Endothelial cell (in vitro differentiated cells): ENCODE data around the gene BRCA1. TPM values are rescaled to one million over a fixed set of nuclear protein-coding genes. Genes with fewer than 3 reads are reported as not detected.

Experiments used
- DNase-seq: peaks from one replicate; pipeline ENCODE4 v3.0.0; 2021; ENCODE audit warnings: low spot score
- H3K27ac Mint-ChIP-seq: one replicate; pipeline ENCODE4 v1.8.0; 2021; ENCODE audit warnings: mixed read lengths, inconsistent platforms; ENCODE audit not compliant: unreplicated experiment
- H3K27me3 Mint-ChIP-seq: one replicate; pipeline ENCODE4 v1.8.0; 2021; ENCODE audit warnings: mild to moderate bottlenecking, moderate library complexity, mixed read lengths, inconsistent platforms; ENCODE audit not compliant: unreplicated experiment
- H3K36me3 Mint-ChIP-seq: one replicate; pipeline ENCODE4 v1.8.0; 2021; ENCODE audit warnings: mild to moderate bottlenecking, low read depth, mixed read lengths, inconsistent platforms; ENCODE audit not compliant: unreplicated experiment
- H3K4me1 Mint-ChIP-seq: one replicate; pipeline ENCODE4 v1.8.0; 2021; ENCODE audit warnings: mild to moderate bottlenecking, mixed read lengths, inconsistent platforms; ENCODE audit not compliant: unreplicated experiment
- H3K4me3 Mint-ChIP-seq: one replicate; pipeline ENCODE4 v1.8.0; 2021; ENCODE audit warnings: mild to moderate bottlenecking, mixed read lengths, inconsistent platforms; ENCODE audit not compliant: unreplicated experiment
- H3K9me3 Mint-ChIP-seq: one replicate; pipeline ENCODE4 v1.8.0; 2021; ENCODE audit warnings: mixed read lengths, inconsistent platforms; ENCODE audit not compliant: unreplicated experiment
- CTCF ChIP-seq: fragments of 200-600 bp; sonication (generic); IDR thresholded peaks from one replicate; pipeline ENCODE4 v1.5.0; 2021; ENCODE audit warnings: antibody characterized with exemption; ENCODE audit not compliant: unreplicated experiment
- total RNA-seq: library from RNA; stranded (reverse); fragmentation: NEBNext Ultra II Directional; extraction: Animal tissue kit (Norgen Biotek cat#: 25700); gene quantifications from one replicate; pipeline ENCODE4 v1.2.1, GENCODE V29; 2021; ENCODE audit not compliant: unreplicated experiment

The BRCA1 gene
- total RNA-seq, 1 donor from 2014 or later: 8.7 TPM

- no peak overlapping the region for H3K4me3 Mint-ChIP-seq
- no peaks in the 10 kb centered on the region for H3K27me3 Mint-ChIP-seq
- no peaks in the 10 kb centered on the region for H3K9me3 Mint-ChIP-seq
- peaks cover 3% of the 10 kb centered on the region for H3K4me1 Mint-ChIP-seq
- TF ChIP-seq CTCF: no peak
- no peaks in the 10 kb centered on the region for H3K36me3 Mint-ChIP-seq
- DNase-seq: no peak
- H3K27ac Mint-ChIP-seq: no peak overlapping the region
These were observed 54.3 kb downstream of the BRCA1 start for GRCh38 chr17:43070872-43071271.

GRCh38 chr17:43070257-43070656 lies 54.9 kb downstream of the BRCA1 start:
- no peak overlapping the region for H3K4me3 Mint-ChIP-seq
- no peak for TF ChIP-seq CTCF

GRCh38 chr17:43069368-43069898 lies 55.7 kb downstream of the BRCA1 start:
- no peaks in the 10 kb centered on the region for H3K9me3 Mint-ChIP-seq
- no peaks in the 10 kb centered on the region for H3K27me3 Mint-ChIP-seq
- TF ChIP-seq CTCF: no peak
- DNase-seq: no peak
- no peaks in the 10 kb centered on the region for H3K36me3 Mint-ChIP-seq
- H3K4me1 Mint-ChIP-seq: no peaks in the 10 kb centered on the region
- no peak overlapping the region for H3K27ac Mint-ChIP-seq
- H3K4me3 Mint-ChIP-seq: no peak overlapping the region

More at GRCh38 chr17:43070257-43070656, 54.9 kb downstream of the BRCA1 start:
- Mint-ChIP-seq H3K27me3 (no peaks in the 10 kb centered on the region), H3K36me3 (no peaks in the 10 kb centered on the region), H3K27ac (no peak overlapping the region), H3K9me3 (no peaks in the 10 kb centered on the region), H3K4me1 (peaks cover 3% of the 10 kb centered on the region)
- no peak for DNase-seq

- no peaks in the 10 kb centered on the region for H3K4me1 Mint-ChIP-seq
- no peaks in the 10 kb centered on the region for H3K9me3 Mint-ChIP-seq
- DNase-seq: no peak
- TF ChIP-seq CTCF: no peak
- no peaks in the 10 kb centered on the region for H3K36me3 Mint-ChIP-seq
- no peaks in the 10 kb centered on the region for H3K27me3 Mint-ChIP-seq
- H3K4me3 Mint-ChIP-seq: no peak overlapping the region
- H3K27ac Mint-ChIP-seq: no peak overlapping the region
These were observed 56.4 kb downstream of the BRCA1 start for GRCh38 chr17:43068570-43069367.

GRCh38 chr17:43062984-43063638 lies 62.1 kb downstream of the BRCA1 start:
- Mint-ChIP-seq H3K27ac (no peak overlapping the region), H3K4me3 (no peak overlapping the region), H3K4me1 (peaks cover 4% of the 10 kb centered on the region), H3K27me3 (no peaks in the 10 kb centered on the region), H3K36me3 (no peaks in the 10 kb centered on the region), H3K9me3 (no peaks in the 10 kb centered on the region)
- DNase-seq: no peak
- TF ChIP-seq CTCF: no peak
